IMR-90 (cell line): Measurements from ENCODE around the gene PPARG.

Source experiments
- CEBPB ChIP-seq: IDR thresholded peaks from 2 replicates; pipeline ENCODE4 v1.6.1; 2012; ENCODE audit warnings: low read depth, low read length, improper control_type of control experiment
- CHD1 ChIP-seq: IDR thresholded peaks from 2 replicates; pipeline ENCODE4 v1.6.1; 2012; ENCODE audit warnings: low read depth, low read length, improper control_type of control experiment
- CTCF ChIP-seq: conservative IDR thresholded peaks from 2 replicates; pipeline ENCODE4 v1.5.1; 2012; ENCODE audit warnings: mild to moderate bottlenecking, low read depth, low read length, improper control_type of control experiment
- MXI1 ChIP-seq: IDR thresholded peaks from 2 replicates; pipeline ENCODE4 v1.6.1; 2012; ENCODE audit warnings: low read depth, mild to moderate bottlenecking, low read length, moderate library complexity, borderline replicate concordance
- POLR2A ChIP-seq: IDR thresholded peaks from 2 replicates; pipeline ENCODE4 v1.6.1; 2012; ENCODE audit warnings: mild to moderate bottlenecking, low read depth, low read length
- RAD21 ChIP-seq: IDR thresholded peaks from 2 replicates; pipeline ENCODE4 v1.6.1; 2012; ENCODE audit warnings: low read length, improper control_type of control experiment
- RFX5 ChIP-seq: IDR thresholded peaks from 2 replicates; pipeline ENCODE4 v1.8.0; 2012; ENCODE audit warnings: low read depth, mild to moderate bottlenecking, low read length, moderate library complexity
- SMC3 ChIP-seq: fragments of 150-350 bp; IDR thresholded peaks from 2 replicates; pipeline ENCODE4 v1.6.1; 2016; ENCODE audit warnings: low read depth, mild to moderate bottlenecking, antibody characterized with exemption, low read length, moderate library complexity

- TF ChIP-seq POLR2A (no peak), CTCF (no peak), RFX5 (no peak), CEBPB (no peak), MXI1 (no peak), SMC3 (no peak), CHD1 (no peak), RAD21 (no peak)
Measured at GRCh38 chr3:12416731-12417130, 127.9 kb downstream of the PPARG start.
